COLO668 (cell line): ENCODE results near the gene TRAPPC3L.

Source experiments
- DNase-seq: peaks from one replicate; lab custom pipeline; 2025; ENCODE audit not compliant: unreplicated experiment; lab: John Stamatoyannopoulos, UW

TRAPPC3L gene

DNA sequence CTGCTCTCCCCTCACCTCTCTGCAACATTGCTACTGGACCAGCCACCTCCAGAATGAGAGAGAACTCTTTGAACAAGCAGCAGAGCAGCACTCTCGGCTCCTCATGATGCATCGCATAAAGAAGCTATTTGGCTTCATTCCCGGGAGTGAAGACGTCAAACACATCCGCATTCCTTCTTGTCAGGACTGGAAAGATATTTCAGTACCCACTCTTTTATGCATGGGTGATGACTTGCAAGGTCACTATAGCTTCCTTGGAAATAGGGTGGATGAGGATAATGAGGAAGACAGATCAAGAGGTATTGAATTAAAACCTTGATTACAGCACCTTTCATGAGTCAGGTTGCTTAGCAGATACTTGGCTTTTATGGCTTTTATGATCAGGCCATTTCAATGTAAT lies 12.4 kb upstream of the TRAPPC3L start:
- no peak for DNase-seq

DNA sequence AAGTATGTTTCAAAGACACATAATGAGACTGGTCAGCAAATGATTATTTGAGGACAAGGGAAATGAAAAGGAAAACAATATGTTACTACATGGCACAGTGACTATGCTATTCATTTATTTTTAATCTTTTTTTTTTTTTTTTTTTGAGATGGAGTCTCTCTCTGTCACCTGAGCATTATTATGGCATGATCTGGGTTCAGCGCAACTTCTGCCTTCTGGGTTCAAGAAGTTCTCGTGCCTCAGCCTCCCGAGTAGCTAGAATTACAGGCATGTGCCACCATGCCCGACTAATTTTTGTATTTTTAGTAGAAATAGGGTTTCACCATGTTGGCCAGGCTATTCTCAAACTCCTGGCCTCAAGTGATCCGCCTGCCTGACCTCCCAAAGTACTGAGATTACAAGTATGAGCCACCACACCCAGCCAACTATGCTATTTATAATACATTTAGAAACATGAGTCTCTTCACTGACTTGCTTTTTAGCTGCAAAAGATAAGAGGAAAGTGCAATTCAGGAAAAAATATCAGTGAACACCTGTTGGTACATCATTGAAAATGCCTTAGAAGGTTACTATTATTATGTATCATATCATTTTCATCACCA lies 11.4 kb upstream of the TRAPPC3L start:
- DNase-seq = no peak

DNA sequence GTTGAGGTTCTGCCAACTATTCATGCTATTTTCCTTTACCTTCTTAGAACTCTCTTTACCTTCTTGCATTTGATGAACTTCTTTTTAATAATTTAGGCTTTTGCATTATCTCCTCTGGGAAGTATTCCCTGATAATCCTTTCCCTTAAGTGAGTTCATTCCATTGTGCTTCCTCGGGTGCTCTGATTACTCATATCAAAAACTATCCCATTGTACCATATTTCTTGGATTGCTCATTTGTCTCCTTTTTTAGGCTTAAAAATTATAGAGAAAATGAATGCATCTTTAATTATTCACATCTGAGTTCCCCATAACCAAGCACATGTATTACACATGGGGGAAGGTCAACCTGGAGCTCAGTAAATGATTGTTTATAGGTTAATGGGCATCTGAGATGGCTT lies 10.6 kb upstream of the TRAPPC3L start:
- no peak for DNase-seq

DNA sequence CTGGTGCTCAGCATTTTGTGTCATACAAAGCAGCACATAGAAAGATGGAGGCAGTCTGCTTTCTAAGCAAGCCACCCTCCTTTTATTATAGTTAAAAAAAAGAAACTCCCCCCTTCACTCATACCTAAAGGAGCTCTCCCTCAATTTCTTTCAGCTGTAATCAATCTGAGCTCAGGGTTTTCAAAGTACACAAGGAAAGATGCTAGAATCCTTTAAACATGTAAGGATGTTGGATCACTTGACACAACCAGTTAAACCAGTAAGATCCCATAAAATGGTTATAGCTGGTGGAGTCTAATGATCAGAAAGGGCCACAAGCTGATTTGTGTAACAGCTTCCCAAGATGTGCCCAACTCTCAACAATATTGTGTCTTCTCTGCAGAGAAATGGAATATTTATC lies 8.0 kb upstream of the TRAPPC3L start, which contains the start of gene CALHM4:
CALHM4 (plus strand) TSS at position 301 of the 400 bp plus-strand sequence; CDS start at position 344, 43 bp downstream.
- no peak for DNase-seq

DNA sequence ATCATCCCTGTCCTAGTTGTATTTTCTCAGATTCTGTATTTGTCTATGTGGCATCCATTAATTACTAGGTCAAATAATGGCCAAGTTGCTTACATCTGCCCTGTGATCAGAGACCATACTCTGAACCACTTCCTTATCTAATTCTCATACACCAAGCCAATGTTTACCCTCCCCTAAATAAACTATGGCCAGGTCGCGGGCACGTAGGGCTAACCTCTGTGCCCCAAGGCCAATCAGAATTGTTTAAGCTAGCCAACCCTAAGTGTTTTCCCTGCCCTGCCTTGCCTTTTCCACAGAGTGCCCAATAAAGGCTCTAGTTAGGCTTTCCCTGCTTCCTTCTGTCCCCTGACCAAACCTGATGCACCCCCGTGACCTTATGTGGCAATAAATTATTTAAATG lies 5.3 kb upstream of the TRAPPC3L start:
- no peak for DNase-seq

DNA sequence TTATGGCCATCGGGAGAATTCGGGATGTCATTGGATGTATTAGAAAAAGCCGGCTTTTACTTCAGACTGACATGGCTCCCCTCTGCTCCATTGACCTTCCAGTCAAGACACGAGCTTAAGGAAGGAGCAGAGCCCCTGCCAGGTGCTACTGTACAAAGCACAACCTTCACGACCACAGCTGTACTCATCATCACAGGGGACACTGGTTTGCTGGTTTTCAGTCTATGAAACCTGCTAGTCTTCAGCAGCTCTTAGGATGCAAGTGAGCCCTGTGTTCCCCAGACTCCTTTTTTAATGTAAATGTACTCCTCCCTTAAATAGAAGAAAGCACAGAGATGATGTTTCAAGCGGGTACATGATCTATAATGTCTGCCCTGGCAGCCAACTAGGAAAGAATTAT lies 1.9 kb upstream of the TRAPPC3L start:
- DNase-seq = no peak

DNA sequence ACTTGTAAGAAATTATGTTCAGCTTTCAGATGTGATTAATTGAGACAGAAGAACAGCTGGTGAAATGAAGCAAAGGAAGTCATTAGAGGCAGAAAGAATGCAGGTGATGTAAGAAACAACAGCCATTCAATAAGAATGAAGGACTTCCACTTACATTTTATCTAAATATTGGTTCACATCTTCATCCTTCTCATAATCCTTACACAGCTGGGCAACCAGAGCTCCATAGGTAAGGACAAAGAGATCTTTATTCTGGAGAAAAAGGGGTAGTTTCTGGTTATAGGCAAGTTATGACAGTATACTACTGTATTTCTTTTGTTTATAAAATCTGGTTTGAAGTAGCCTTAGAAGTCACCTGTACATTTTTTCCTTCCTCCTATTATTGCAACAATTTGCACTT lies 2.3 kb downstream of the TRAPPC3L start:
- no peak for DNase-seq

DNA sequence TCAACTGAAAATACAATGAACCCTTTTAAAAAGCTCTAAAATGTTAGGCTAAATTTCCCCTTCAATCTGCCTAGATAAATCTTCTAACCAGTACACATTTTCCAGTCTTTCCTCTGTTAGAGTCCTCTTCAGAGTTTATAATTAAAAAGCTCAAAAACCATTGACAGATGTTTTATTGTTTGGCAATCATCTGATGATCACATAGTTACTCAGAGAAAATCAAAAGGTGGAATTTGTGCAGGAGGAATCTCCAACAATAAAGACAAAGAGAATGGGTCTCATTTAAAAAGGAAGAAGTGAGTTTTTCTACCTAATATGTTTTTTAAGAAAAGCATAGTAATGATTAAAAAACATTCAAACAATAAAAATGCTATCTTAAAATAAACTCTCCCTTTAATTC lies 3.1 kb downstream of the TRAPPC3L start:
- DNase-seq = no peak

DNA sequence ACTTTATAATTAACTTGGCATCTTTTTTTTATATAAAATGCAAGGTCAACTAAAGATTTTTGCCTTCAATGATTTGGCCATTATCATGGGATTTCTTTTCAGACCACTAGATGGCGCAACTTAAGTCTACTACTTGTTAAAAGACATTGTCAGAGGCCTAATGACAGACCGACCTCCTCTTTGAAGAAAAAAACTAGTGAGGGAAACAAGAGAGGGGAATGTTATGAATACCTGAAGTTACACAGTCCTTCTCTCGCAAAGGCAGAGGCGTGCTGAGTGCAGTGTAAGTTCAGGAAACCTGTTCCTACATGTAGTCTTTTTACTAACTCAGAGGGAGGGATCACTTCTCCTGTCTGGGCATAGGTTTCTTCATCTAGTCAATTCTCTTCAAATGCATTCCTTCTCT lies 9.3 kb downstream of the TRAPPC3L start:
- DNase-seq = no peak

DNA sequence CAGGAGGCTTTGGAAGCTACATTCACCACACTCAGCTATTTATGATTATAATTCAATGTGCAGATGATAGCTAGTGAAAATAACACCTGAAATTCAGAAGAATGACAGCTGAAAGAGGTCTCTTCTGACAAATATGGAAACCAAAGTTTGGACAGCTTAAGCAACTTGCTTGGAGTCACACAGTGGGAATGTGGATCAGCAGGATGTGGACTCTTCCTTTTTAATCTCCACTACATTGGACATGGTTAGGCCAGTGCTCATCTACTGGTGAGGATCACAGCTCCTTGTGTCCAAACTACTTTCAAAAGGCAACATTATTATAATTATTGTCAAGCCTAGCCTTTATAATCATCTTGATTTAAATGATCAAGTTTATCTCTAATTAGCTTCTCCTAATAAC lies 10.4 kb downstream of the TRAPPC3L start:
- no peak for DNase-seq

DNA sequence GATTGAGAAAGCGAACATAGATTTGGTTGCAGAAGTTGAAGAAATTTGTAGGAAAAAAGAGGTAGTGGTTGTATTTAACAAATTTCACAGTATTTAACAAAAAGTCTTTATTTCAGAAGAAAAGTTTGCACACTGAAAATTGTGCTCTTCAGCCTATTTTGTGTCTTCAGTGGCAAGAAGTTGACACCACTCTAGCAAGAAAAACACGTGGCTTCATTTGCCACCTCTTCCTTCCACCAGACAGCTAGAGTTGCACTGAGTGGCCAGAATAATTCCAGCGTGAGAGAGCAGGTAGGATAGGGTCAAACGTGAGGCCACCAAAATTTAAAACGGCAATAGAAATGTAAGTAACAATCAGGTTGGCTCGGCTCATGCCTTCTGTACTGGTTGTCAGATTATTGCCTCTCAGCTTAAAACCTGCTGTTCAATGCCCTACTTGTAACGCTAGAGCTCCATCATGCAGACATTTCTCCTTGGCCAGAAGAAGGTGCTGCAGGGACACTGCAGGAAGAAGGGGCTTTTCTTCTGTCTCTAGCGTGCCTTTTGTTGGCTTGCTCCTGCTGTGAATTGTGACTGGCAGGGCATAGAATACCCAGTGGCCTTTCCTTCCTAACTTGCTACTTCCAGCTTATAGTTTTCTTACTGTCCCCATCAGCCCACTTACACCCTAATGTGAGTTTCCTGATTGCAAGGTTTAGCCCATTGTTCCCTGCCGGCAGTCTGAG lies 12.1 kb downstream of the TRAPPC3L start:
- DNase-seq = no peak

DNA sequence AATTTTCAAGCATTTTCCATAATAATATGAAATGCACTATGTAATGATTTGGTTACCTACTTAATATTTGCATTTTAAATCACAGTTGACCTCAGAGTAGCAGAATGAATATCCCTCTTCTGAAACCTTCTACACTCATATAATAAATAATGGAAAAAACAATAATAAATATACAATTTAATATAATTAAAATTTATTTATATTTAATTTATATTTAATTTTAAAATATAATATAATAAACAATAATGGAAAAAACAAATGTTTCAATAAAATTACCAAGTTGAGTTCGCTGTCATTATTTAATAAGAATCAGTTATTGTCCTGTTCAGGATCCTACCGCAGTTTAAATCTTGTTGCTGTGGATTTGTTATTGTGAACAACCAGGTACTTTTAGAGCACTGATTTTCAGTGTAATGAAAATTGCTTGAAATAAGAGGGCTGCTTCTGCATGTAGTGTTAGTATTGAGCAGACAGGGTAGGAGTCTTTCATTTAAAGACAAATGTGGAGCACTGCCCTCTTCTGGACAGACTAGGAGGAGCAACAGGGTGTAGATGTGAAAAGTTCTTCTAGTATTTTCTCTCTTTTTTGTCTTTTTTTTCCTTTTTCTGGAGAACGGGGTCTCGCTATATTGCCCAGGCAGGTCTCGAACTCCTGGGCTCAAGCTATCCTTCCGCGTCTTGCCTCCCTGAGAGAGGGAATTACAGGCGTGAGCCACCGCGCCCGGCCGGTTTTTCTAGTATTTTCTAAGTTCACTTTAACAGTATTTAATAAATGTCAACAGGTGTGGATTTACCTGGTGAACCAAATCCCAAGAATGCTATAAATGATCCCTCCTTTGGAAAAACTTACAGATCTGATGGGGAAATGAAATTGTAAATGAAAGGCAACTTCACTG lies 13.6 kb downstream of the TRAPPC3L start:
- peak; percentile 44 for DNase-seq

DNA sequence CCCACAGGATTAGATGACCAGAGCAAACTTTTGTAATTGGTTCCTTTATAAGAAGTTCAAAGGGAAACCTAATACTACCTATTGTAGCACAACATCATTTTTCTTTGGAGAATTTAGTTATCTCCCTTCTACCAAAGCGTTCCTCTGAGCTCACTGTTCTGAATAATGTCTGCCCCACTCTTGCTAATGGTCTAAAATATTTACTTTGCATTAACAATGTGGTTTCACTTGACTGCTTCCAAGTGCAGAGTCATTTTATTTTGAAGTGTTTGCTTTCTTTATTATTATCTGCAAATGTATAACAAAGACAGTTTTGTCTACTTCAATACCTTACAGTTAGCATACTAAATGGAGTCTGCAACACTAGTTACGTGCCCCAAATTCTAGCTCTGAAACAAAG lies 15.0 kb downstream of the TRAPPC3L start:
- DNase-seq = no peak

DNA sequence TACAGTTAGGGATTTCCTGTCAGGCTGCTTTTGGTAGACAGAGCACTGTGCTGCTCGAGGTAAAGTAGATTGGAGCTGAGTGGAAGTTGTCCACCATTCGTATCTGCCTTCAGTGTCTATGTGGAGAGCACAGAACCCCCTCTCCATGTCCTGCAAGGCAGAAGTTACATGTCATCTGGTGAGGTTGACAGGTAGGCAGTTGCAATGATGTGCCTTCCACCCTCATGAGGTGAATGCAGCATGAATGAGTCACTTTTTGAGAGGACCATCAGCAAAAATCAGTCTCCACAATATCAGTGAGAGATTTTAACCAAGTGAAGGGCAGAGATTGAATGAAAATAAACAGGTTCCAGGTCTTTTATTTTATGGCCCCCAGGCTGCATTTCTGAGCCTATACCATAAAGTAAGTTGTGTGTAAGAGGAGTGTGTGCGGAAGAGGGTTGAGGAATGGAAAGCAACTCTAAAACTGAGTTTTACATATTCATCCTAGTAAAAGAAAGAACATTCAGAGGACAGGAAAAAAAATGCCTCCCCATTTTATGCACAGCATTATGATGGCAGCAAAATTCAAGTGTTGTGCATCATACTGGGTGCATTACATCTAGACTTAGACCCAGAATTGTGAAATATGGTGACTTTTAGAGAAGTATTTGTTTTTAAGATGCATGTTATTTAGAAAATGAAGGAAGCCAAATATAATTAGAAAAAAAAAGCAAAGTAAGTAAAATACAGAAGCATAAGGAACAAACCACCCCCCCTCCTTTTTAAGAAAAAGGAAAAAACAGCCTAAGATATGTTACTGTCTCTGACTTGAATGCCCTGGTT lies 15.8 kb downstream of the TRAPPC3L start:
- DNase-seq = no peak

DNA sequence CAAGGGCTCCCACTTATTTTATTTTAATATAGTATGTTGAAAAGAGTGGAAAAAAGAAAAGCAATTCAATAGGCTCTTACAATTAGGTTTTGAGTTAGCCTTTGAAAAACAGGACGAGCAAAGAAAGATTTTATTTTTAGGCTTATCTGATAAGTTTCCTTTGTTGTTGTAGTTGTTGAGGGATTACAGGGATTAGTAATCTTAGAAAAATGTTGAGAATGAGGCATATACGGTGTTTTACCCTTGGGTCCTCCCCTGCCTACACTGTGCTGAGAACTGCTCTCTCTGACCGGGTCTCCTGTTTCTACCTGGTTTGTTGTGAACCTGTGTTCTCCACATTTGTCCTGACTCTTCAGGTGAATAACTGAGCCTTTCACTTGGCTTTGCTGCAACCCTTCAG lies 16.7 kb downstream of the TRAPPC3L start:
- no peak for DNase-seq

DNA sequence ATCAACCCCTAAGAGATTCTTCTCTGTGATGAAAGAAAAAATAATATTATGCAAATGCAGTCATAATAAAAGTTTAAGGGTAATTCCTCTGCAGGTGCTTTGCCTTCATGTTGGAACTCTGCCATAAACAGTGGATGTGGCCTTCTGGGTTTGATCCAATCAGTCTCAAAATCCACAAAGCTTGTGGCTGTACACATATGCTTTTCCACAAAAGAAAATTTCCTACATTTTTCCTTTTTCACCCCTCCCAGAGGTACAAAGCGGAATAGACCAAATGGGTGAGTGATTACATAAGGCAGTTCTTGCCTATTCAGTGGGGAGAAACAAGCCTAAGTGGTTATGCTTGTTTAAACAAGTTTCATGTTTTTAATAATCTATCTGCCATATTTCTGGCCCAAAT lies 17.4 kb downstream of the TRAPPC3L start:
- DNase-seq = no peak

DNA sequence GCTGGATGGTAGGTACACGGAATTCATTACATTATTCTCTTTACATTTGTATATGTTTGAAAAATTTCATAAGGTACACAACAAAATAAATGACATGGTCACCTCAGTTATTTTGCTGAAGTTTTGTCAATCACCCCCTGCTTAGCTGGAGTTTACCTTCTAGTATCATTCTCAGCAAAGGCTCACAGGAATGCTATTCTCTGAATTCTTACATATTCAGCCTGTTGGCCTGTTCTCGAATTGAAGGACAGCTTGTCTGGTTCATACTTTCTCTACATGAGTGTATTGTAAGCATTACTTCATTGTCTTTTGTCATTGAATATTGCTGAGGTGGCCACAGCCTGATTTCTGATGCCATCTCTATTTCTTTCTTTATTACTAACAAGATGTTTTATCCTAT lies 21.2 kb downstream of the TRAPPC3L start:
- no peak for DNase-seq

DNA sequence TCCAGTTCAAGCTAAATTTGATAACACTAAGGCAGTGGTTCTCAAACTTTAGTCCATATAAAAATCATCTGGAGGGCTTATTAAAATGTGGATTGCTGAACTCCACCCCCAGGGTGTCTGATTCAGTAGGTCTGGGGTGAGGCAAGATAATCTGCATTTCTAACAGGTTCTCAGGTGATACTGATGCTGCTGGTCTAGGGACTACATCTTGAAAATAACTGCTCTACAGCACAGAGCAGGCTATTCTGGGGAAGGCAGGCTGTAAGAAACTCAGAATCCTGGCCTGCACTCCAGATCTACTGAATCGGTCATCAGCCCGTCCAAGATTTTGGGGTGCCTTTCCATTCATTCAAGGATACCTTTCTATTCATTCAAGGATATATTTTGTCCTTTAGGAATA lies 22.6 kb downstream of the TRAPPC3L start:
- DNase-seq = no peak

DNA sequence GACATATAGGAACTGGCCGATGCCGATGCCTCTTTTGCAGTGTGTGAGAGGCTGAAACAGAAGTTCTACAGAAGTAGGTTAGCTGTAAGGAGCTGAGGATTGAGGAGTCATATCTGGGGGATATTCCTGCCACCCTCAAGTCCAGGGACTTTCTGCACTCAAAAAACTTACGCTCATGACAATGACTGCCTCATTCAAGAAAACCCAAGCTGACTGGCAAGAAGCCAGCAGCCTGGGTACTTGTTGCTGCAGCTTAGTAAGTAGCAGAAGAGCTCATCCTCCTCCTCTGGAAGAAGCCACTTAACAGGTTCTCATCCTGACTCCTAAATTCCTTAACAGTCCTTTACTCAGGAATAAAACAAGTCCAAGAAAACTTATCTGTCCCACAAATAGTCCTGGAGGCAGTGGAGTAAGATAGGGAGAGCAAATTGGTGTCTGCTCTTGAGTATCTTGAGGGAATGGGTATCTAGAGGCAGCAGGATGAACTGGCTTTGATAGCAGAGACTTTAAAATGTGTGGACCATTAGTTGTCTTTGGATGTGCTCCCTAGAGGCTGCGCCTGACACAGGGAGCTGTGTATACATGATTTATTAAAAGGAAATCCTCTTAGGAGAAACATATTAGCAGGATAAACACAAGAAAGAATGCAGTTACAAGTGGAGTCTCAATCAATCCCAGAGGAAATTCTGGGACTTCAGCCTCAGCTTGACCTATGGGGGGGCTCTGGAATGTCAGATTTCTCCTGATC lies 26.7 kb downstream of the TRAPPC3L start:
- DNase-seq = no peak

DNA sequence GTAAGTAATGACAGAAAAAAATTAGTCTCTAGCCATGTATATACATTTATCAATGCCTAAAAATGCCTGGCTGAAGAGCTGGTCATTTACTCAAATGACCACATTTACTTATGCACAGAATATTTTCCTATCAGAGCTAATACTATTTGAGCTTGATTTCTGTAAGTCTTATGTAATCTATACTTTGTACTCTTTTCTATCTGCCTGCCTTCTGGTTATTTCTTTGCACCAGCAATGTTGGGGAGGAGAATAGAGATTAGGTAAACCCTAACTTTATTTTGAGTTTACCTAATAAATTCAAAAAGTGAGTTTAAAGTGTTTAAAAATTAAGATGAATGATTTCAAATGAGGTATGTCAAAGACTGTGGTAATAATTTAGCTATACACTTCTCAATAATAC lies 30.3 kb downstream of the TRAPPC3L start:
- DNase-seq = no peak
